Activated CD4-positive, alpha-beta memory T cell treated with anti-CD3 and anti-CD28 coated beads for 36 hours (primary cell): ENCODE measurements around the gene PLA2G7. TPM values are rescaled to one million over a fixed set of nuclear protein-coding genes. Genes with fewer than 3 reads are reported as not detected.

Experiments used
- CTCF ChIA-PET: fragments of 350-600 bp; sonication (Branson Sonifier 250); formaldehyde crosslinking; loops from one replicate; lab custom pipeline; 2021; ENCODE audit warnings: antibody characterized with exemption, inconsistent platforms; lab: Charles Lee
- POLR2A ChIA-PET: fragments of 350-600 bp; sonication (Branson Sonifier 250); formaldehyde crosslinking; loops from one replicate; lab custom pipeline; 2021; ENCODE audit warnings: antibody characterized with exemption; lab: Charles Lee
- DNase-seq: peaks from one replicate; pipeline ENCODE4 v3.0.0-alpha.2; 2020
- H3K27ac Mint-ChIP-seq: one replicate; pipeline ENCODE4 v1.8.0; 2021; ENCODE audit warnings: mixed read lengths
- H3K27me3 Mint-ChIP-seq: one replicate; pipeline ENCODE4 v1.8.0; 2021; ENCODE audit warnings: mixed read lengths
- H3K36me3 Mint-ChIP-seq: one replicate; pipeline ENCODE4 v1.8.0; 2021; ENCODE audit warnings: mixed read lengths
- H3K4me1 Mint-ChIP-seq: one replicate; pipeline ENCODE4 v1.8.0; 2021; ENCODE audit warnings: low read depth, mixed read lengths
- H3K4me3 Mint-ChIP-seq: one replicate; pipeline ENCODE4 v1.8.0; 2021; ENCODE audit warnings: mild to moderate bottlenecking, mixed read lengths
- H3K9me3 Mint-ChIP-seq: one replicate; pipeline ENCODE4 v1.8.0; 2021; ENCODE audit warnings: mixed read lengths
- intact Hi-C: fragments of 100-400 bp; cut with micrococcal nuclease; formaldehyde crosslinking; loops from one replicate; pipeline ENCODE4 v1.15.1; 2023
- total RNA-seq, 2 experiments: library from RNA; stranded (reverse); gene quantifications; one replicate each; pipeline ENCODE4 v1.2.3, GENCODE V29; 2021

Gene PLA2G7
- total RNA-seq, 2 experiments from 2014 or later: not detected

GRCh38 chr6:46667377-46667776, 67.8 kb downstream of the PLA2G7 start:
- no peaks in the 10 kb centered on the region for H3K36me3 Mint-ChIP-seq
- H3K27me3 Mint-ChIP-seq: no peaks in the 10 kb centered on the region
- H3K4me3 Mint-ChIP-seq: no peak overlapping the region
- H3K27ac Mint-ChIP-seq: no peak overlapping the region
- intact Hi-C loops: no loop called here
- no peaks in the 10 kb centered on the region for H3K9me3 Mint-ChIP-seq
- DNase-seq: no peak
- CTCF ChIA-PET: no interaction called here
- POLR2A ChIA-PET: no interaction called here
- no peaks in the 10 kb centered on the region for H3K4me1 Mint-ChIP-seq

GRCh38 chr6:46661483-46661882, 73.7 kb downstream of the PLA2G7 start:
- H3K4me1 Mint-ChIP-seq: no peaks in the 10 kb centered on the region
- H3K4me3 Mint-ChIP-seq: no peak overlapping the region
- no peak for DNase-seq
- no peaks in the 10 kb centered on the region for H3K27me3 Mint-ChIP-seq
- no peaks in the 10 kb centered on the region for H3K9me3 Mint-ChIP-seq
- POLR2A ChIA-PET: no interaction called here
- no peak overlapping the region for H3K27ac Mint-ChIP-seq
- no peaks in the 10 kb centered on the region for H3K36me3 Mint-ChIP-seq
- CTCF ChIA-PET: no interaction called here
- intact Hi-C loops: no loop called here

DNA sequence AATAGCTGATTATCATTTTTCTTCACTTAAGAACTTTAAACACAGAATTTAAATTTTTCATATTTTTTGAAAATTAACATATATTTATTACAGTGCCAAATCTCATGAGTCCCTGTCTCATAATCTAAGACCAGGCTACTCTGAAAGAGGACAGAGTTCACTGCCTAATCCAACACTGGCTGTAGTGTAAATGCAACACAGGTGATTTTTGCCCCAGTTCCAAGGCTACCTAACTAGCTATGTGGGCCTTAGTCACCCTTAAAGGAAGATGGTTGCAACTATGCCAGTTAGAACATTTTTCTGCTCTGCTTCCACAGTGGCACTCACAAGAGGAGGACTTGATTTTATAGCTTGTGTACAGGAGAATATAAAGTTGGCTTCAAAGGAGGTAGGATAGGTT, 77.5 kb downstream of the PLA2G7 start:
- ChIA-PET CTCF (no interaction called here), POLR2A (no interaction called here)
- Mint-ChIP-seq H3K9me3 (no peaks in the 10 kb centered on the region), H3K4me1 (peaks cover 5% of the 10 kb centered on the region), H3K27me3 (peaks cover 23% of the 10 kb centered on the region), H3K27ac (no peak overlapping the region), H3K36me3 (no peaks in the 10 kb centered on the region), H3K4me3 (no peak overlapping the region)
- intact Hi-C loops: no loop called here
- no peak for DNase-seq

DNA sequence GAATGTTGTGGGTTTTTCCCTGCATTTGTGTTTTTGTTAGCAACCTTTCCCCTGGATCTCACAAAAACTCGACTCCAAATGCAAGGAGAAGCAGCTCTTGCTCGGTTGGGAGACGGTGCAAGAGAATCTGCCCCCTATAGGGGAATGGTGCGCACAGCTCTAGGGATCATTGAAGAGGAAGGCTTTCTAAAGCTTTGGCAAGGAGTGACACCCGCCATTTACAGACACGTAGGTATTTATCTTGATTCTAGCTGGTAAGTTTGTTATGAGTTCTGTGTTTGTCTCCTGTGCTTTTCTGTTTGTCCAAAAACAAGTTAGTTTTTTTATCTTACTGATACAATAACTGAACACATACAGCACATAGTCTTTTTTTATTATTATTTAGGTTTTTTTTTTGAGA, 79.4 kb downstream of the PLA2G7 start:
- Mint-ChIP-seq H3K27ac (no peak overlapping the region), H3K4me3 (no peak overlapping the region), H3K9me3 (no peaks in the 10 kb centered on the region), H3K4me1 (peaks cover 13% of the 10 kb centered on the region), H3K36me3 (no peaks in the 10 kb centered on the region), H3K27me3 (peaks cover 36% of the 10 kb centered on the region)
- POLR2A ChIA-PET: no interaction called here
- CTCF ChIA-PET: no interaction called here
- intact Hi-C loops: no loop called here
- no peak for DNase-seq

Other genes starting within 250 kb of the PLA2G7 start
- gene RCAN2, start 243.9 kb downstream of the PLA2G7 start, total RNA-seq: 1 to 10 TPM; 4.3 to 5.4 TPM
- gene CYP39A1, start 82.6 kb downstream of the PLA2G7 start, total RNA-seq: not detected
- under 1 TPM; 0.53 to 0.78 TPM for gene SLC25A27, start 82.4 kb downstream of the PLA2G7 start, total RNA-seq
- gene TDRD6, start 47.5 kb downstream of the PLA2G7 start, total RNA-seq: not detected
- not detected for gene ANKRD66, start 11.6 kb upstream of the PLA2G7 start, total RNA-seq
- gene MEP1A, start 58.0 kb upstream of the PLA2G7 start, total RNA-seq: not detected
- not detected for gene ADGRF5, start 186.6 kb upstream of the PLA2G7 start, total RNA-seq